OCI-LY7 (cell line): Measurements from ENCODE around the gene ELSPBP1.

ENCODE experiments used
- EZH2phosphoT487 ChIP-seq: fragments of 200-600 bp; sonication (generic); IDR thresholded peaks from 2 replicates; pipeline ENCODE4 v1.6.1; 2018; ENCODE audit warnings: low read depth, borderline replicate concordance, mild to moderate bottlenecking, mixed run types, antibody characterized with exemption, low read length, moderate library complexity, mixed read lengths
- TF ChIP-seq, protein P1 (sequence below): fragments of 200-600 bp; sonication (generic); conservative IDR thresholded peaks from 2 replicates; pipeline ENCODE4 v1.5.1; 2014; ENCODE audit warnings: mild to moderate bottlenecking, antibody characterized with exemption, low read length, moderate library complexity, mixed read lengths

DNA sequence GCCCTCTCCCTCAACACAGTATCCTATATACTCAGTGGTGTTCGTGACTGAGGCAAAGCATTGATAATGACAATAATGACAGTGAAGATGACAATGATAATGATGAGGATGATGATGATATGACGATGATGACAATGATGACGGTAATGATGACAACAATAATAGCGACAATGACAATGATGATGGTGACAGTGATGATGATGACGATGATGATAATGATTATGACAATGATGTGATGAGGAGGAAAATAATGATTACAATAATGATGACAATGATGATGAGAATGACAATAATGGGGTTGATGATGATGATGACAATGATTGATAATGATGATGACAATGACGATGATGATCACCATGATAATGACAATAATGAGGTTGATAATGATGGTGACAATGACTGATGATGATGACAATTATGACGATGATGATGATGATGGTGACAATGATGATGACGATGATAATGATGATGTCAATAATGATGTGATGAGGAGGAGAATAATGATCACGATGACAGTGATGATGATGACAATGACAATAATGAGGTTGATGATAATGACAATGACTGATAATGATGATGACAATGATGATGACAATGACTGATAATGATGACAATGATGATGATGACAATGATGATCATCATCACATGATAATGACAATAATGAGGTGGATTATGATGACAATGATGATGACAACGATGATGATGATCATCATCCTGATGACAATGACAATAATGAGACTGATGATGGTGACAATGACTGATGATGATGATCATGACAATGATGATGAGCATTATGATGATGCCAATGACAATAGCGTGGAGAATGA lies 16.7 kb downstream of the ELSPBP1 start:
- TF ChIP-seq, protein P1, sequence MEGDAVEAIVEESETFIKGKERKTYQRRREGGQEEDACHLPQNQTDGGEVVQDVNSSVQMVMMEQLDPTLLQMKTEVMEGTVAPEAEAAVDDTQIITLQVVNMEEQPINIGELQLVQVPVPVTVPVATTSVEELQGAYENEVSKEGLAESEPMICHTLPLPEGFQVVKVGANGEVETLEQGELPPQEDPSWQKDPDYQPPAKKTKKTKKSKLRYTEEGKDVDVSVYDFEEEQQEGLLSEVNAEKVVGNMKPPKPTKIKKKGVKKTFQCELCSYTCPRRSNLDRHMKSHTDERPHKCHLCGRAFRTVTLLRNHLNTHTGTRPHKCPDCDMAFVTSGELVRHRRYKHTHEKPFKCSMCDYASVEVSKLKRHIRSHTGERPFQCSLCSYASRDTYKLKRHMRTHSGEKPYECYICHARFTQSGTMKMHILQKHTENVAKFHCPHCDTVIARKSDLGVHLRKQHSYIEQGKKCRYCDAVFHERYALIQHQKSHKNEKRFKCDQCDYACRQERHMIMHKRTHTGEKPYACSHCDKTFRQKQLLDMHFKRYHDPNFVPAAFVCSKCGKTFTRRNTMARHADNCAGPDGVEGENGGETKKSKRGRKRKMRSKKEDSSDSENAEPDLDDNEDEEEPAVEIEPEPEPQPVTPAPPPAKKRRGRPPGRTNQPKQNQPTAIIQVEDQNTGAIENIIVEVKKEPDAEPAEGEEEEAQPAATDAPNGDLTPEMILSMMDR = no peak
- TF ChIP-seq EZH2phosphoT487 = no peak
